Measurements from ENCODE around the gene JAM3. TPM values are rescaled to one million over a fixed set of nuclear protein-coding genes. Genes with fewer than 3 reads are reported as not detected.

JAM3 gene
- total and polyA plus RNA-seq, 2 of the 8 experiments (the other 6 are each of a cell fraction or from before 2014, with no cell fraction given): 19.6 to 42.8 TPM

- TF ChIP-seq EZH2 (IDR thresholded peaks at IDR 0.05; ENCODE audit: low read depth, low read length, severe bottlenecking) (no peak), CHD2 (IDR thresholded peaks at IDR 0.05; ENCODE audit: low read length) (no peak), KDM1A (IDR thresholded peaks at IDR 0.05; ENCODE audit: borderline replicate concordance, low read length) (peak; percentile 30; the same call in 1 of the 2 replicates), GABPA (IDR thresholded peaks at IDR 0.05; ENCODE audit: borderline replicate concordance, insufficient read depth, low read length) (no peak), SRF (IDR thresholded peaks at IDR 0.05; ENCODE audit: low read depth, low read length) (no peak), USF2 (IDR thresholded peaks at IDR 0.05; ENCODE audit: low read length) (no peak; the same call in 1 of the 2 replicates), TCF12 (IDR thresholded peaks at IDR 0.05; ENCODE audit: low read depth, low read length) (peak; percentile 94), MAX (IDR thresholded peaks at IDR 0.05) (peak; percentile 41; the same call in 1 of the 2 replicates), HDAC6 (IDR thresholded peaks at IDR 0.05; ENCODE audit: low read depth, low read length) (no peak), CEBPB (IDR thresholded peaks at IDR 0.05; ENCODE audit: low read depth, low read length) (peak; percentile 89), SIRT6 (IDR thresholded peaks at IDR 0.05; ENCODE audit: low read length) (no peak), TBP (IDR thresholded peaks at IDR 0.05; ENCODE audit: low read depth, low read length) (no peak), ATF3 (IDR thresholded peaks at IDR 0.05; ENCODE audit: insufficient read depth, low read depth, low read length) (no peak), CREB1 (IDR thresholded peaks at IDR 0.05) (no peak), TAF1 (IDR thresholded peaks at IDR 0.05; ENCODE audit: low read depth, low read length) (no peak)
Observed at GRCh38 chr11:134164490-134165370, 95.9 kb downstream of the JAM3 start (continued).

All from H1 (cell line).